ENCODE data around the gene PEX10.

The PEX10 gene

DNA sequence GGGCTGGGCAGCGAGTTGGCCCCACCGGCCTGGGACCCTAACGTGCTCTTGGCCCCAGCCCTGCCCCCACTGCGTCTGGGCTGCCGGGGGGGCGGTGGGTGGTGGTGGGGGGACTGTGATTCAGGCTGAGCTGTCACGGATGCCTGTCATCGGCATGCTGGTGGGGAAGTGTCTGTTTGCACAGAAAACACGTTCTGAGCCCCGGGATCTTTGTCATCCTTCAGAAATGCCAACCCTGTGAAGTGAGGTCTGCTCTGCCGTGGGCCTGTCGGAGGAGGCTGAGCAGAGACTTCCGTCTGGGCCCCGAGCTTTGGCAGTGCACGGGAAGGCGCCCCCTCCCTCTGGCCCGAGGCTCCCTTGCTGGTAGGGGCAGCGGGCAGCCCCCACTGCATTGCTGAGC is 39.4 kb upstream of the PEX10 start:
- H3K9ac ChIP-seq (ENCODE audit: low read length) = no peak overlapping the region

DNA sequence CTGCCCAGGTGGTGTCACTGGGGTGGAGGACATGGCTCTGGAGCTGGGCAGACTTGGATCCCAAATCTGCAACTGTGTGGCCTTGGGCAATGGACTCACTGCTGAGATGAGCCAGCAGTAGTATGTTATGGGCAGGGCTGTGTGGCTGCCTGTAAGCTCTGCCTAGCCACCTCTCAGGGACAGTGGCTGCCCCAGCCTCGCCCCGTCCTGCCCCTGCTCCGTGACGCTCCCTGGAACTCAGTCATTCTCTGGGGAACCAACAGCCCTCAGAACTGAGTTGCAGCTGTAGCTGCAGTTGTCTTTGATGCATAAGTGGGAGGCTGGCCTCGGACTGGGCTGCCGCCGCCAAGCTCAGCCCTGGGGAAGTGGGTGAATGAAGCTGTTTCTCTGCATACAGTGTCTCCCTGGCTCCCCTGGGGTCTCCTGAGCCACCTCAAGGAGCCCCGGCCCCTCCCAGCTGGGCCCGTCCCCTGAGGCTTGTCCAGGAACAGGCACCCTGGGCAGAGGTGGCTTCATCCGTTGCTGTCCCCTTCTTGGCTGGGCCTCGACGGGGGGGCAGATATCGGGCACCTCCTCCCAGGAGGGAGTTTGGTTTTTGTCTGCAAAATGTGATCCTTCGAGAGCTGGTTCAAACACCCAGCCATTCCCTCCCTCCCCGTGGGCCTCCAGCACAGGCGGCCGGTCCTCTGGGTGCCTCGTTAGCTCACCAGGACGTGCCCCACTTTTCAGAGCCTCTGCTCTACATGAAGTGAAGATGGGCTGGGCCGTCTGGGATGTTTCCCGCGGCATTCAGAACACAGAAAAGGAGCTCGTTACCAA is 37.5 kb upstream of the PEX10 start:
- no peak overlapping the region for H3K9ac ChIP-seq (ENCODE audit: low read length)
- H3K9me3 ChIP-seq (ENCODE audit: low read length) = no peaks in the 10 kb centered on the region
- H3K27ac ChIP-seq (ENCODE audit: low read depth, low read length) = no peak overlapping the region
- no peaks in the 10 kb centered on the region for H3K36me3 ChIP-seq (ENCODE audit: insufficient read depth, low read length)
- H3K4me3 ChIP-seq (ENCODE audit: low read depth in 1 of 2, low read length in 2 of 2) = no peak overlapping the region
- H3K27me3 ChIP-seq (ENCODE audit: control insufficient read depth in 1 of 2, insufficient read depth in 2 of 2, low read length in 2 of 2) = peaks cover 0 to 59% of the 10 kb centered on the region in 2 donors
- H3K4me1 ChIP-seq (ENCODE audit: insufficient read depth, low read length) = no peaks in the 10 kb centered on the region

More for the DNA sequence above, 39.4 kb upstream of the PEX10 start:
- Histone ChIP-seq H3K36me3 (ENCODE audit: insufficient read depth, low read length) (no peaks in the 10 kb centered on the region), H3K4me1 (ENCODE audit: insufficient read depth, low read length) (no peaks in the 10 kb centered on the region), H3K4me3 (ENCODE audit: low read depth in 1 of 2, low read length in 2 of 2) (no peak overlapping the region), H3K27ac (ENCODE audit: low read depth, low read length) (no peak overlapping the region), H3K9me3 (ENCODE audit: low read length) (no peaks in the 10 kb centered on the region), H3K27me3 (ENCODE audit: control insufficient read depth in 1 of 2, insufficient read depth in 2 of 2, low read length in 2 of 2) (peaks cover 0 to 57% of the 10 kb centered on the region in 2 donors)

DNA sequence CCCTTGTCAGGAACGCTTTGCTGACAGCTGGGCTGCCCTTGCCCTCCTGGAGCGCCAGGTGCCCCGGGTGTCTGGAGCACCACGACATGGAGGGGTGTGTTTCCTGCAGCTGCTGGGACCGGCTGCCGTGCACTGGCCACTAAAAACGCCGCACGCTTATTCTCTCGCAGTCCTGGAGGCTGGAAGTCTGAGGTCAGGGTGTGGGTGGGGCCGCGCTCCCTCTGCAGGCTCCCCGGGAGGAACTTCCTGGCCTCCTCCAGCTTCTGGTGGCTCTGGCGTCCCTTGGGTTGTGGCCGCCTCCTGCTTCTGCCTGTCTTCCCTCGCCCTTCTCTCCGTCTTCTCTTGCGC is 35.7 kb upstream of the PEX10 start:
- H3K9me3 ChIP-seq (ENCODE audit: low read length) = no peaks in the 10 kb centered on the region
- H3K9ac ChIP-seq (ENCODE audit: low read length) = no peak overlapping the region
- no peaks in the 10 kb centered on the region for H3K36me3 ChIP-seq (ENCODE audit: insufficient read depth, low read length)
- H3K27ac ChIP-seq (ENCODE audit: low read depth, low read length) = no peak overlapping the region
- H3K27me3 ChIP-seq (ENCODE audit: control insufficient read depth in 1 of 2, insufficient read depth in 2 of 2, low read length in 2 of 2) = peaks cover under 1 to 50% of the 10 kb centered on the region in 2 donors
- no peaks in the 10 kb centered on the region for H3K4me1 ChIP-seq (ENCODE audit: insufficient read depth, low read length)
- H3K4me3 ChIP-seq (ENCODE audit: low read depth in 1 of 2, low read length in 2 of 2) = no peak overlapping the region

DNA sequence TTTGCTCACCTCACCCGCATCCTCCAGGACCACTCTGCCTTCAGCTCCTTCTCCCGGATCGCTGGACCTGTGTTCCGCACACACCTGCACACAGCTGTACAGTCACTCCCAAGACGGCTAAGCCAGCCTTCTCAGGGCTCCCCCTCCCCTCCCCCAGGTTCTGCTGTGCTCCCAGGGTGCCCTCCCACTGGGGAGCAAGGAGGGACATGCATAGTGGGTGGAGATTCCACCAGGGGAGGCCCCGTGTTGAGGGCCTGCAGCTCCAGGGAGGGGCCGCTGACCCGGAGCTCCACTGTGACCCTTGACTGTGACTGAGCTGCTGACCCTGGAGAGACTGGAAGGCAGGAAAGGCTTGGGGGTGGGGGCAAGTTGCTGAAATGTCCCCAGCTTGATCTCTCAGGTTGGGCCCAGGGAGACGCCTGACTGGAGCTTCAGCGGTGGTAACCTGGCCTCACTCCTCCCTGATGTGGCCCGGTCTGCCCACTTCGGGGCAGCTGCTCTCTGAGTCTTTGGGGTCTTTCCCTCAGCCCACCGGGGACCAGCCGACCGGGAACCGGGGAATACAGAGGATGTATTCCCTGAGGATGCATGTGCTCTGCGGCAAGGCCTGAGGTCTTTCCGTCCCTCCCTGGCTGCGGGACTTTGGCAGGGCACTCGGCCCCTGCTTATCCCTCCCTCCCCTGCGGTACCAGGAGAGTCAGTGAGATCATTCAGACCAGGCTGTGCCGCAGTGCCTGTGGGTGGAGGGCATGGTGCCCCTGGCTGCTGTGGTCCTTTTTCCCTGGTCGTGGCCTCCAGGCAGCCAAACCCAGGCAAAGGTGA is 35.1 kb upstream of the PEX10 start:
- Histone ChIP-seq H3K9ac (ENCODE audit: low read length) (no peak overlapping the region), H3K9me3 (ENCODE audit: low read length) (no peaks in the 10 kb centered on the region), H3K4me1 (ENCODE audit: insufficient read depth, low read length) (no peaks in the 10 kb centered on the region), H3K27me3 (ENCODE audit: control insufficient read depth in 1 of 2, insufficient read depth in 2 of 2, low read length in 2 of 2) (peaks cover 4 to 50% of the 10 kb centered on the region in 2 donors), H3K4me3 (ENCODE audit: low read depth in 1 of 2, low read length in 2 of 2) (no peak overlapping the region), H3K36me3 (ENCODE audit: insufficient read depth, low read length) (no peaks in the 10 kb centered on the region), H3K27ac (ENCODE audit: low read depth, low read length) (no peak overlapping the region)

DNA sequence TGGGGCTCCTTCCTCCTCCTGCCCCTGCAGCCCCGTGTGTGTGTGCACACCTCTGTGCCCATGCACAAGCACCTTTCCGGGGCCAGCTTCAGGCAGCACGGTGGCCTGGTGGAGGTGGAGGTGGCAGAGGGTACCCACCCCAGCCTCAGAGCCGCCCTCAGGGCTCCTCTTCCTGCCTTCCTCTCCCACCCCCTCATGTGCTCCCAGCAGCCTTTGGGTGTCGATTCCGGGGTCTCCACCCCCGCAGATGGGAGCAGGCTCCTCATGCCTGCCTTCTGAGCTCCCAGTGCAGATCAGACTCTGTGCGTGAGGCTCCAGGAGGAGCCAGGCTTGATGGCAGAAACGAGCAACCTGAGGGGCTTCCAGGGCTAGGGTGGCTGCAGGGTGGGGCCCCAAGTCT is 34.5 kb upstream of the PEX10 start:
- Histone ChIP-seq H3K9ac (ENCODE audit: low read length) (no peak overlapping the region), H3K27me3 (ENCODE audit: control insufficient read depth in 1 of 2, insufficient read depth in 2 of 2, low read length in 2 of 2) (peaks cover 4 to 52% of the 10 kb centered on the region in 2 donors), H3K27ac (ENCODE audit: low read depth, low read length) (no peak overlapping the region), H3K36me3 (ENCODE audit: insufficient read depth, low read length) (no peaks in the 10 kb centered on the region), H3K4me1 (ENCODE audit: insufficient read depth, low read length) (no peaks in the 10 kb centered on the region), H3K9me3 (ENCODE audit: low read length) (no peaks in the 10 kb centered on the region), H3K4me3 (ENCODE audit: low read depth in 1 of 2, low read length in 2 of 2) (no peak overlapping the region)

DNA sequence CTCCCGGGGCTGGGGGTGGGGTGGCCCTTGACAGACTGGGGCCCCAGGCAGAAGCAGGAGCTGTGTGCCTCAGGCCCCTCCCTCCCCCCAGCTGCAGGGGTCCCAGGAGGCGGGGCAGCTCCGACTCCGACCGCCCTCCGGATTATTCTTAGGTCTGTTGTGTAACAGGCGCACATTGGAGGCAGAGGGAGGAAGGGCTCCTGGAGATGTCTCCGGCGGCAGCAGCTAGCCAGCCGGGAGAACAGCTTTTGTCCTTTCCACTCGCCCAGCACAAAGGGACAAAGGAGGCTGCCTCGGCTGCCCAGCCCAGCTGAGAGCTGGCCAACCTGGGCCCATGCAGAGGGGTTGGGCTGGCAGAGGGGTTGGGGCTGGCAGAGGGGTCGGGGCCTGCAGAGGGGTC is 34.0 kb upstream of the PEX10 start:
- Histone ChIP-seq H3K4me3 (ENCODE audit: low read depth in 1 of 2, low read length in 2 of 2) (no peak overlapping the region), H3K9ac (ENCODE audit: low read length) (no peak overlapping the region), H3K27me3 (ENCODE audit: control insufficient read depth in 1 of 2, insufficient read depth in 2 of 2, low read length in 2 of 2) (peaks cover 4 to 51% of the 10 kb centered on the region in 2 donors), H3K36me3 (ENCODE audit: insufficient read depth, low read length) (no peaks in the 10 kb centered on the region), H3K27ac (ENCODE audit: low read depth, low read length) (no peak overlapping the region), H3K9me3 (ENCODE audit: low read length) (no peaks in the 10 kb centered on the region), H3K4me1 (ENCODE audit: insufficient read depth, low read length) (no peaks in the 10 kb centered on the region)

DNA sequence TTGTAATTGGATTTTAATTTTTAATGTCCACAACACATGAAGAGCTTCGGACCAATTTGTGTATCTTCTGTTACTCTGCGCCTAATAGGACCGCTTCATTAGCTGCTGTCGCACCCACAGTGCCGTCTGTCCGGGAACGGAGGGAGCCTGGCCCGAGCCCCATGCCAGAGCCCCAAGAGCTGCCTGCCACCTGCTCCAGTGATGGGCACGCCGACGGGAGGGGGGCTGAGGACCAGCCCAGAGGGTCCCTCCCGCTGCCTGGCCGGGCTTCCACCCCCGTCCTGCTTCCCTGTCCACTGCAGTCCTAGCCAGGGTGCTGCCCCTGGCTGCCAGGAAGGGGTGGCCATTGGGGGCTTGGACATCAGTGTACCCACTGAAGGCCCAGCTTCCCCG is 33.5 kb upstream of the PEX10 start:
- no peaks in the 10 kb centered on the region for H3K36me3 ChIP-seq (ENCODE audit: insufficient read depth, low read length)
- H3K4me3 ChIP-seq (ENCODE audit: low read depth in 1 of 2, low read length in 2 of 2) = no peak overlapping the region
- no peaks in the 10 kb centered on the region for H3K4me1 ChIP-seq (ENCODE audit: insufficient read depth, low read length)
- H3K9ac ChIP-seq (ENCODE audit: low read length) = no peak overlapping the region
- no peaks in the 10 kb centered on the region for H3K9me3 ChIP-seq (ENCODE audit: low read length)
- H3K27me3 ChIP-seq (ENCODE audit: control insufficient read depth in 1 of 2, insufficient read depth in 2 of 2, low read length in 2 of 2) = peaks cover 4 to 45% of the 10 kb centered on the region in 2 donors
- H3K27ac ChIP-seq (ENCODE audit: low read depth, low read length) = no peak overlapping the region

DNA sequence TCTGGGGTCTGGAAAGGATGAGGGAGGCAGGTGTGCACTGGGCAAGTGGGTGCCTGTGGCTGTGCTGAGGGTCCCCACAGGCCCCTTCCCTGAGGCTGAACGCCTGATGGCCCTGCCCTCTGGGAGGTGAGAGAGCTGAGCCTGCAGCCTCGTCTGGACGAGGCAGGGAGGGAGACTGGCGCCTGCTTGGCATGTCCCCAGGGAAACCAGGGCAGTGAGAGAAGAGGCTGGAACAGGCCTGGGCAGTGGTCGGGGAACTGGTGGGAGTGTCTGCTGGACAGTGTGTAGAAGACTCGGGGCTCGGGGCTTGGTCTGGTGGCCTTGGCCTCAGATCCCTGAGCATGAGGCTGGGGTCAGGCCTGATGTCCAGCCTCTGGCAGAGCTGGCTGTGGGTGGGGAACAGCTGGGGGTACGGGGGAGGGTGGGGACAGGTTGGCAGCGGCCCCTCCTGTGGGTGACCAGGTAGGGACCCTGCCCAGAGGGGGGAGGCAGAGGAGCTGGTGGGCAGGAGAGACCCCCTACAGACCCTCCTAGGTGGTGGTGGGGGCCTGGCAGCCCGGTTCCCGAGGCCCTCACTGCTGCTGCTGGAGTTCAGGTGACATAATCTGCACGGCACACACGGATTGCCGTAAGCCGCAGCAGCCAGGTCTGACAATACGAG is 32.9 kb upstream of the PEX10 start:
- no peaks in the 10 kb centered on the region for H3K4me1 ChIP-seq (ENCODE audit: insufficient read depth, low read length)
- peaks cover 4 to 45% of the 10 kb centered on the region in 2 donors for H3K27me3 ChIP-seq (ENCODE audit: control insufficient read depth in 1 of 2, insufficient read depth in 2 of 2, low read length in 2 of 2)
- H3K9ac ChIP-seq (ENCODE audit: low read length) = no peak overlapping the region
- H3K4me3 ChIP-seq (ENCODE audit: low read depth in 1 of 2, low read length in 2 of 2) = no peak overlapping the region
- H3K9me3 ChIP-seq (ENCODE audit: low read length) = no peaks in the 10 kb centered on the region
- H3K36me3 ChIP-seq (ENCODE audit: insufficient read depth, low read length) = no peaks in the 10 kb centered on the region
- no peak overlapping the region for H3K27ac ChIP-seq (ENCODE audit: low read depth, low read length)

DNA sequence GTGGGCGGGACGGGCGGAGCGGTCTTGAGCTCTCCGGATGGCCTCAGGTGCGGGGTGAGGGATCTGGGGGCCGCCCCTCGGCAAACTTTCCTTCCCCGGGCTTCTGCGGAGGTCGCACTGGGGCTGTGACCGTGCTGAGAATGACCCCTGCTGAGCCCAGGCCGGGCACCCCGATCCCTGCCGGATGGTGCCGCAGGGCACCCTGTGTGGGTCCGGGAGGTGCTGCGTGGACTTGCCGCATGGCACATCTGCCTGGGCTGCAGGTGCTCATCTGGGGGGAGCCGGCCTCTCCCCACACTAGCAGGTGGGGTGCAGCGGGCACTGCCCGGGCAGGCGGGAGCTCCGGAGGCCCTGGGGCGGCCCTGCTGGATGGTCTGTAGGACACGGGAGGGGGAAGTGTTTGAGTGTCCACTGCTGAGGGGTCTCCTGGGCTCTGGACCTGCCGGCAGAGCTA is 31.8 kb upstream of the PEX10 start:
- Histone ChIP-seq H3K4me3 (ENCODE audit: low read depth in 1 of 2, low read length in 2 of 2) (no peak overlapping the region), H3K4me1 (ENCODE audit: insufficient read depth, low read length) (no peaks in the 10 kb centered on the region), H3K27ac (ENCODE audit: low read depth, low read length) (no peak overlapping the region), H3K27me3 (ENCODE audit: control insufficient read depth in 1 of 2, insufficient read depth in 2 of 2, low read length in 2 of 2) (peaks cover 4 to 38% of the 10 kb centered on the region in 2 donors), H3K9me3 (ENCODE audit: low read length) (no peaks in the 10 kb centered on the region), H3K9ac (ENCODE audit: low read length) (no peak overlapping the region), H3K36me3 (ENCODE audit: insufficient read depth, low read length) (no peaks in the 10 kb centered on the region)

DNA sequence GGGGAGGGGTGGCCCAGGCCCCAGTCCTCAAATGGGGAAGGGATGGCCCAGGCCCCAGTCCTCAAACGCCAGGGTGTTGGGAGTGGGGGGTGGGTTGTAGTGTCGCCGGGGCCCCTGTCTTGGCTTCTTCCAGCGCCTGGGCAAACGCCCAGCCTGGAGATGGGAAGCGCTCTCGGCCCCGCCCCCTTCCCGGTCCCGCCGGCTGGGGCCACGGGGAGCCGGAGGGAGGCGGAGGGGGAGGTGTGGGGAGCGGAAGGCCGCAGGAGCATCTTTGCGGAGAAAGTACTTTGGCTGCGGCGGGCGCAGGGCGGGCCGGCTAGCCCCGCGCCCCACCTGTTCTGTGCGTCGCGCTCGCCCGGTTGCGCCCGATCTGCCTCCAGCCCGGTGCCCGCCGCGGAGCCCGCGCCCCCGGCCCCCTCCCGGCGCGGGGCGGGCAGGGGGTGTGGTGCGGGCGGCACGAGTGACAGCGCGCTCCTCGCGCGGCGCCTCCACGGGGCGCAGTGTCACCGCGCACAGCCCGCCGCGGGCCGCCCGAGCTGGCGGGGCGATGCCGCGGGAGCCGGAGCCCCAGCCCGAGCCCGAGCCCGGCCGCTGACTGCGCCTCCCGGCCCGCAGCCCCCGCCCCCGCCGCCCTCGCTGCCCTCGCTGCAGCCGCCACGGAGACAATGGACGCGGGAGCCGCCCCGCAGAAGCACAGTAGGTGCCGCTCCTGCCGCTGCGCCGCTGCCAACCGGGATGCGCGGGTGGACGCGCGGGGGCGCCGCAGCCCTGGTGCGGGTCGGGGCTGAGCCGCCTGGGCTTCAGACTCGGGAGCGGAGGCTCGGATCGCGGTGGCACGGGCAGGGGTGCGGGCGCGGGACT is 31.1 kb upstream of the PEX10 start:
- no peaks in the 10 kb centered on the region for H3K36me3 ChIP-seq (ENCODE audit: insufficient read depth, low read length)
- no peak overlapping the region for H3K4me3 ChIP-seq (ENCODE audit: low read depth in 1 of 2, low read length in 2 of 2)
- H3K27me3 ChIP-seq (ENCODE audit: control insufficient read depth in 1 of 2, insufficient read depth in 2 of 2, low read length in 2 of 2) = peaks cover 4 to 38% of the 10 kb centered on the region in 2 donors
- no peak overlapping the region for H3K9ac ChIP-seq (ENCODE audit: low read length)
- no peaks in the 10 kb centered on the region for H3K9me3 ChIP-seq (ENCODE audit: low read length)
- H3K27ac ChIP-seq (ENCODE audit: low read depth, low read length) = no peak overlapping the region
- H3K4me1 ChIP-seq (ENCODE audit: insufficient read depth, low read length) = no peaks in the 10 kb centered on the region

Measured in muscle layer of colon (tissue), 2 donors.